HG03354 (cell line): Measurements from ENCODE around the gene COQ4.
"Not testable (repeated sequence)": the region's sequence is repeated elsewhere in the genome, so short reads cannot be mapped to it uniquely, and the experiment has no call there.

Source experiments
- ATAC-seq: cut with Tn5 transposase; IDR thresholded peaks from one replicate; pipeline ENCODE4 v1.9.1; 2021; ENCODE audit warnings: mild to moderate bottlenecking; ENCODE audit not compliant: unreplicated experiment, poor library complexity, severe bottlenecking

COQ4 gene

DNA sequence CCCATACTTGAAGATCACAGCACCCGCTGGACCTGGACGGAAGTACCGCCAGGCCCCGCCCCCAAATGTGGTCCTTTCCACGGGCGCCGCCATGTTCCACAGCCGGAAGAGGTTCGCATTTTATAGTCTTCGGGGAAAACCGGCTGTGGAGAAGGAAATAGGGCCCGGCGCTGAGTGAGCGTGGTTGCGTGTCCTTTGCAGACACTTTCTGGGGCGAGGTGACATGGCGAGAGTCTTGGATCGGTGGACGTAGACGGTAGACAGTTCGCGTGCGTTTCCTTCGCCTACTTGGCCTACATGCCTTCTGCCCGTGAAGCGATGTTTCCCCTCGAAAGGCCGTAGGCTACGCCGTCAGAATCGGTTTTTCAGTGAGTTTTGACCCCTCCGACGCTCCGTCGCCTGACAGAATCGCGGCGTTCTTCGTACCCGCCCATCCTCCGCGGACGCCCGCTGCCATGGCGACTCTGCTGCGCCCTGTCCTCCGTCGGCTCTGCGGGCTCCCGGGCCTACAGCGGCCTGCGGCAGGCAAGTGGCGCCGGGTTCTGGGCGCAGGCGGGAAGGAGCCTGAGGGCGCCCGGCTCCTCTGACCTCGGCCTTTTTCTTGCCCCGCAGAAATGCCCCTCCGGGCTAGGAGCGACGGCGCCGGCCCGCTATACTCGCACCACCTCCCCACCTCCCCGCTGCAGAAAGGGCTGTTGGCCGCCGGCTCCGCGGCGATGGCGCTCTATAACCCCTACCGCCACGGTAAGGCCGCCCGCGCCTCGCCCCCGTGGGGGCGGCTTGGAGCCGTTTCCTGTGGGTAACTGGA is at the start of gene COQ4, which contains the start of gene TRUB2:
COQ4 (plus strand) TSS at position 436 of the 808 bp plus-strand sequence; CDS start at position 456, 20 bp downstream.
TRUB2 (minus strand) TSS at position 44 of the 808 bp plus-strand sequence; CDS start at position 5, 39 bp downstream.
- ATAC-seq: peak; percentile 85

- ATAC-seq: no peak
Measured at GRCh38 chr9:128274245-128274644, 48.4 kb upstream of the COQ4 start.

GRCh38 chr9:128275198-128276007 is 47.2 kb upstream of the COQ4 start, which contains the start of gene GOLGA2:
GOLGA2 (minus strand) TSS chr9:128276007; CDS start chr9:128275976, 31 bp downstream.
- peak; percentile 63 for ATAC-seq

GRCh38 chr9:128276008-128276573 is 46.5 kb upstream of the COQ4 start, which contains the start of gene SWI5:
SWI5 (plus strand) TSS chr9:128276276.
- ATAC-seq: peak; percentile 96

DNA sequence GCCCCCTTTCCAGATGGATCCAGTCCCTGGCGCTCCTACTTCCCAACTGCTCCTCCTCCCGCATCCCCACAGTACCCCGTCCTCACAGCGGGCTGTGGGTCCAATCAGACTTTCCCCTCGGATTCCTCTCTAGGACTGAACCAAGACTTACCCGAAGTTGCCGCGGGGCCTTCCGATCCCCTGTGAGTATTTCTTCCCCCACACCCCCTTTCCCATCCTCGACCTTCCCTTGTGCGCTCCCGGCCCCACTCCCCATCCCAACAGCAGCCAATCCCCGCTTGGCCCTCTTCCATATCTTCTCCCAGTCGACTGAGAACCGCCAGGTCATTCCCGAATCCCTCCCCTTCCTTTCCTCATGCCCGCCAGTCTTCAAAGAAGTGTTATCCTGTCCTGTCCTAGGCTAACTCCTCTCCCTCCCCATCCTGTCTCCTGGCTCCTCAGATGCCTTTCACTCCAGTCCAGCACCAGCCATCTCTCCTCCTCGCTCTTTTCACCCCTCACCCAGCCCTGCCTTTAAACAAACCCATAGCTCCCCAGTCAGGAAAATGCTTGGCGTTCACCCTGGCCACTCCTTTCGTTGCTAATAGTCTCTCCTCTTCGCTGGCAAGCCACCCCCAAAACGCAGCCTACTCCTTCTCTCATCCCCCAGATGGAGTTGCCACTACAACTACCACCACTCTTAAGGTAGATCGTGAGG is 45.9 kb upstream of the COQ4 start:
- ATAC-seq: no peak

DNA sequence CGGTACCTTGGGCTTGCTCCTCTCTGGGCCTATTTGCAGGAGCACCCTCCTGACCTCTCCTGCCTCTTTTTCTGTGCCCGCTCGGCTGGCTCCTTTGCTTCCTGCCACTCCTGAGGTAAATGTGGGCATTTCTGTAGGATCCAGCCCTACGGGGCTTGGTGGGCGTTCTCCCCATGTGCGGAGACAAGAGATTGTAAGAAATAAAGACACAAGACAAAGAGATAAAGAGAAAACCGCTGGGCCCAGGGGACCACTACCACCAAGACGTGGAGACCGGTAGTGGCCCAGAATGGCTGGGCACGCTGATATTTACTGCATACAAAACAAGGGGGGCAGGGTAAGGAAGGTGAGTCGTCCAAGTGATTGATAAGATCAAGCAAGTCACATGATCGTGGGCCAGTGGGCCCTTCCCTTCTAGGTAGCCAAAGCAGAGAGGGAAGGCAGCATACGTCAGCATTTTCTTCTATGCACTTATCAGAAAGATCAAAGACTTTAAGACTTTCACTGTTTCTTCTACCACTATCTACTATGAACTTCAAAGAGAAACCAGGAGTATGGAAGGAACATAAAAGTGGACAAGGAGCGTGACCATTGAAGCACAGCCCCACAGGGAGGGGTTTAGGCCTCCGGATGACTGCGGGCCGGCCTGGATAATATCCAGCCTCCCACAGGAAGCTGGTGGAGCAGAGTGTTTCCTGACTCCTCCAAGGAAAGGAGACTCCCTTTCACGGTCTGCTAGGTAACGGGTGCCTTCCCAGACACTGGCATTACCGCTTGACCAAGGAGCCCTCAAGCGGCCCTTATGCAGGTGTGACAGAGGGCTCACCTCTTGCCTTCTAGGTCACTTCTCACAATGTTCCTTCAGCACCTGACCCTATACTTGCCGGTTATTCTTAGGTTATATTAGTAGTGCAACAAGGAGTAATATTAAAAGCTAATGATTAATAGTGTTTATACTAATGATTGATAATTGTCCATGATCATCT is 43.3 kb upstream of the COQ4 start:
- ATAC-seq: not testable (repeated sequence)

DNA sequence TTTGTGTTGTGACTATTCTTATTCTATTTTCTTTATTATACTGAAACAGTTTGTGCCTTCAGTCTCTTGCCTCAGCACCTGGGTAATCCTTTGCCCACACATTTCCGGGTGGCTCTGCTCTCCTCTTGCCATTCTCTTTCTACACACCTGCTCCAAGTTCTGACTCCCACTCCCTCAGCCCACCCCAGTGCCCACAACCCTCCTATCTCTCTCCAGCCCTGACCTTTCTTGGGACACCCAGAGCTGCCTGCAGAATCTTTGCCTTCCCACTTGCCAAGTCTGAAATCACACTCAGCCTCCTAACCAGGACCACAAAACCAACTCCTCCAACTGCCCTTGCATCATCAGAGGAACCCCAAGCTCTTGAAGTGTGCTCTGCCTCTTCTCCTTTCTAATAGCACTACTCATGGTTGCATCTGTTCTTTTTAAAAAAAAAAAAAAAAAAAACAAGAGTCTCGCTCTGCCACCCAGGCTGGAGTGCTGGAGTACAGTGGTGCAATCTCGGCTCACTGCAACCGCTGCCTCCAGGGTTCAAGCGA is 42.5 kb upstream of the COQ4 start:
- ATAC-seq: no peak

- ATAC-seq: no peak
Measured at GRCh38 chr9:128282500-128282899, 40.1 kb upstream of the COQ4 start.

DNA sequence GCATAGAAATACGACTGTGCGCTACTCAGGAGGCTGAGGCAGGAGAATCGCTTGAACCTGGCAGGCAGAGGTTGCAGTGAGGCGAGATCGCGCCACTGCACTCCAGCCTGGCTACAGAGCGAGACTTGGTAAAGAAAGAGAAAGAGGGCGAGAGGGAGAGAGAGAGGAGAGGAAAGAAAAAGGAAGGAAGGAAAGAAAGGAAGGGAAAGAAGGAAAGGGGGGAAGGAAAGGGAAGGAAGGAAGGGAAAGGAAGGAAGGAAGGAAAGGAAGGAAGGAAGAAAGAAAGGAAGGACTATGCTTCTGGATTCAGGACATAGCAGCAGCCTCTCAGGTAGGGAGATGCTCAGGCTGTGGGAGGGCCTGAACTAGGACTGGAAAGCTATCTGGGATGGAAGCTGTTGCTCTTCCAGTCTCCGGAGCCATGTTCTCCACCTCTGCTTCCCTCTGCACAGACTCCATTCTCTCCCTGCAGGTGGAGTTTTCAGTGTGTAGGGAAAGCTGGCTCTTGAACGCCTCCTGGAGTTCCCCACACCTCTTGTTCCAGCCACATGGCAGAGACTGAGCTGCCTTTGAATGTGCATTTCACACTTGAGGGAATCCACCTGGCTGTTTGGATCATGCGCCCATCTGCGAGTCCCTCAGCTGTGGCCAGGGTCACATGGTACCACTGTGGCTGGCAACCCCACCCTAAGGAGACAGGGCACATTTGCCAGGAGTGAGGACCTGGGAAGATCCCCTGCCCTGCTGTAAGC is 37.4 kb upstream of the COQ4 start:
- no peak for ATAC-seq

DNA sequence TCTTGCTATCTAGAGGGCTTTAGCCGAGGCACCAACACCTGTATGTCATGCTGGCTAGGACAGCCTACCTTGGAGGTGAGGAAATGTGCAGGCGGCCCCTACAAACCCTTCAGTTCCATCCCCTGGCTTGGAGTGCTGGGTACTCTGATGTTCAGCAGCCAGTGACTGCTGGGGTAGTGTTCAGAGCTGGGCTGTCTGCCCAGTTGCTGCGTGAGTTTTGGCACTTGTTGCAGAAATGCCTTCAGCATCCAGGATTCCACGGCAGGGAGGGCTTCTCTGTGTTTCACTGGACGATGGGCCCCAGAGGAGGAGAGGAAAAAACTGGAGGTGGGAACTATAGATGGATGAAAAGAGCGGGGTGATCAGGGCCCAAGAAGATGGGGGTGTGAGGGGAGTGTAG is 36.2 kb upstream of the COQ4 start:
- no peak for ATAC-seq

DNA sequence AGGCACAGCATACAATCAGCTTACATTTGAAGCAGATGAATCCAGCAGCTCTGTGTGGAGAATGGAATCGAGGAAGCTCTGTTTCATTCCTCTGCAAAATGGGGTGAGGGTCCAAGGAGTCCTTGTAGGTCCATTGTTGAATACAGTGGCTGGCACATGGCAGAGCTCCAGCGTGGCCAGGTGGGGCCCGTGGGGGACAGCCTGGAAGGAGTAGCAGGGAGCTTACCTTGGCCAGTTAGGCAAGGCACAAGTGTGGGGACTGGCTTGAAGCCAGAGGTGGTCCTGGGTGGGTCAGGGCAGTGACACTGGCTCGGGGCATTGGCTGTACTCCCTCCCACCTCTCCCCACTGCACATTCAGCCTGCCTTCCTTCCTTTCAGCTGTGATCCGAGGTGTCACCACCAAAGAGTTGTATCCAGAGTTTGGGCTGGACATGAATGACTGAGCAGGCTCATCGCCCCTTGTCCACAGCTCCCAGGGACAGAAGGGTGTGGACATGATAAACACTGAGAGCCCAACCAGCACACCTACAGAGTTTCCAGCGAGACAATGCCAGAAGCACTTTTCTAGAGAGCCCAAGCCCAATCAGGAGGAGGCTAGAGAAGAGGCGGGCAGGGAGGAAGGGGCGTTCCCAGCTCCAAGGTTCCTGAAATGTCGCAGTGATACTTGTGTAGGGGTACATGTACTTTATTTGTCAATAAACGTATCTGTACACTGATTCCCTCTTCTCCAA is 34.2 kb upstream of the COQ4 start:
- ATAC-seq: no peak

- no peak for ATAC-seq
Measured at GRCh38 chr9:128292009-128292408, 30.6 kb upstream of the COQ4 start.

GRCh38 chr9:128293091-128293490 is 29.5 kb upstream of the COQ4 start:
- no peak for ATAC-seq

- ATAC-seq: no peak
Measured at GRCh38 chr9:128294142-128294541, 28.5 kb upstream of the COQ4 start.

DNA sequence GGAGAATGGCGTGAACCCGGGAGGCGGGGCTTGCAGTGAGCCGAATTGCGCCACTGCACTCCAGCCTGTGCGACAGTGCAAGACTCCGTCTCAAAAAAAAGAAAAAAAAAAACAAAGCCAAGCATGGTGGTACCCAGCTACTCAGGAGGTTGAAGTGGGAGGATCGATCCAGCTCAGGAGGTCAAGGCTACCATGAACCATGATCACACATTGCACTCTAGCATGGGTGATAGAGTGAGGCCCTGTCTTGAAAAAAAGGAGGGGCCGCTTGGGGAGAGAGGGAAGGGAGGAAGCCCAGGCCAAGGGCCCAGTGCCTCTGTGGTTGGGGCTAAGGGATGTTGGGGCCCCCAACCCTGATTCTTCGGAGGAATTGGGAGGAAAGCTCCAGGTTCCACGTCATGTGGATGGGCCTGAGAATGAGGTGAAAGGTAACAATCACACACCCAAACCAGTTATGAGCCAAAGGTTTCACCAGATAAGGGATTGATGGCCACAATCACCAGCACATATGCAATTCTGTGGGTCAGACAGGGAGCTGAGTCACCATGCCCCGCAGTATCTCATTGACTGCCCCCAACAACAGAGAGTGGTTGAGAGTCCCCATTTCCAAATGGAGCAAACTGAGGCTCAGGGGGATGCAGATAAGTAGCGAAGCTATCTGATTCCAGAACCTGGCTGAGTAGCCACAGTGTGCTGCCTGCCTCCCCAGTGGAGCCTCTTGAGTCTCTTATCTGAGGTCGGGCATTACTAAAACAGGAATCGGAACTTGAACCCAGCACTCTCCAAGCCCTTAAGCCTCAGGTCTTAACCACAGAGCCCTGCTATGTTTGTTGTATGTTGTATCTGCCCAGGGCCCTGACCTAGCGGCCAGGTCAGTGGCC is 26.1 kb upstream of the COQ4 start:
- ATAC-seq: no peak

- no peak for ATAC-seq
Measured at GRCh38 chr9:128297221-128297773, 25.3 kb upstream of the COQ4 start.
